ENCODE results near the gene ARHGEF28.

ARHGEF28 gene

DNA sequence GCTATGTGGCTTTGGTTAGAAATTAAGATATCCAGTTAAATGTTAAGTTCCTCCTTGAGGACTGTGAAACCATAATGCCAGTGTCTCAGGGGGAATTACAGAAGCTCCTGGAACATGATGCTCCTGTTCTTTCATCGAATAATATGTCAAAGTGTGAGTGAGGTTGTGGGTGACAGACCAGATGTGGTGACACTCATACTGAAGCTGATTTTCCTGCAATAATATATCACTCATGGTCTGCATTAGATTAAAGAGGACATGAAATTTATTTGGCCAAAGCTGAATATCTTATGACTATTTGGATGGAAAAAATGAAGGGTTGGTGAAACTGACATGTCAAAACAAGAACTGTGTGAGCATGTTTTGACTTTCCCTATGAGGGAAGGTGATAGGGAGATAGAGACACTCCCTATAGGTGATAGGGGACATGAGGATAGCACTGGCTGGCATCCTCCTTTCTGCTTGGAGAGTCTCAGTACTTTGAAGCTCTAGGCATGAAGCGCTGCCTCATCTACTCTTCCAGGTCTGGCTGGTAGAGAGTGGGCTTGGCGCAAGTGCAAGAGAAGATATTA is 173.5 kb downstream of the ARHGEF28 start:
- DNase-seq (ENCODE audit: extremely low spot score), result no peak
- TF ChIP-seq, protein P1, sequence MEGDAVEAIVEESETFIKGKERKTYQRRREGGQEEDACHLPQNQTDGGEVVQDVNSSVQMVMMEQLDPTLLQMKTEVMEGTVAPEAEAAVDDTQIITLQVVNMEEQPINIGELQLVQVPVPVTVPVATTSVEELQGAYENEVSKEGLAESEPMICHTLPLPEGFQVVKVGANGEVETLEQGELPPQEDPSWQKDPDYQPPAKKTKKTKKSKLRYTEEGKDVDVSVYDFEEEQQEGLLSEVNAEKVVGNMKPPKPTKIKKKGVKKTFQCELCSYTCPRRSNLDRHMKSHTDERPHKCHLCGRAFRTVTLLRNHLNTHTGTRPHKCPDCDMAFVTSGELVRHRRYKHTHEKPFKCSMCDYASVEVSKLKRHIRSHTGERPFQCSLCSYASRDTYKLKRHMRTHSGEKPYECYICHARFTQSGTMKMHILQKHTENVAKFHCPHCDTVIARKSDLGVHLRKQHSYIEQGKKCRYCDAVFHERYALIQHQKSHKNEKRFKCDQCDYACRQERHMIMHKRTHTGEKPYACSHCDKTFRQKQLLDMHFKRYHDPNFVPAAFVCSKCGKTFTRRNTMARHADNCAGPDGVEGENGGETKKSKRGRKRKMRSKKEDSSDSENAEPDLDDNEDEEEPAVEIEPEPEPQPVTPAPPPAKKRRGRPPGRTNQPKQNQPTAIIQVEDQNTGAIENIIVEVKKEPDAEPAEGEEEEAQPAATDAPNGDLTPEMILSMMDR (IDR thresholded peaks at IDR 0.05; ENCODE audit: control extremely low read depth, extremely low read depth, low read depth, missing control alignments), result no peak
- POLR2A ChIA-PET, result no interaction called here
- CTCF ChIA-PET, result interaction anchor here (1.1 to 2.5 kb wide), 2 partner anchors 208 to 213 kb away, joined by 3 to 20 read pairs; no protein-coding TSS in a partner anchor

DNA sequence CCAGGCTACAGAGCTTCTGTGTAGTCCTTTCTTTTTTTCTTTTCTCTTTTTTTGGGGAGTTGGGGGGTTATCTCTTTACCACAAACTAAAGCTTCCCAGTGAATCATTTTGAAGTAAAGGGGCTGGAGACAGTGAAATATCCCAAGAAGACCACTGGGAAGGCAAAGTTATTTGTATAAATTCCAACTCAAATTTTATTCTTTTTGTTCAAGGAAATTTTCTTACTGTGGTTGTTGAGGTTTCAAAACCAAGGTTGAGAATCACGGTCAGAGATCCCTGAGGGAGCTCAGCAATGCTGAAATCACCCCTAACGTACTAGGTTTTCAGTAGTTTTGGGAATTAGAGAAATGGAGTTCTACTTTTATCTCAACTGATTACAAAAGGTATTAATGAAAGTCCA is 175.7 kb downstream of the ARHGEF28 start:
- ChIA-PET CTCF (interaction anchor here (2.2 to 2.5 kb wide), 2 partner anchors 9 to 211 kb away, joined by 8 to 11 read pairs; no protein-coding TSS in a partner anchor), POLR2A (no interaction called here)
- TF ChIP-seq, protein P1 (IDR thresholded peaks at IDR 0.05; ENCODE audit: control extremely low read depth, extremely low read depth, low read depth, missing control alignments), result no peak
- no peak for DNase-seq (ENCODE audit: extremely low spot score)

DNA sequence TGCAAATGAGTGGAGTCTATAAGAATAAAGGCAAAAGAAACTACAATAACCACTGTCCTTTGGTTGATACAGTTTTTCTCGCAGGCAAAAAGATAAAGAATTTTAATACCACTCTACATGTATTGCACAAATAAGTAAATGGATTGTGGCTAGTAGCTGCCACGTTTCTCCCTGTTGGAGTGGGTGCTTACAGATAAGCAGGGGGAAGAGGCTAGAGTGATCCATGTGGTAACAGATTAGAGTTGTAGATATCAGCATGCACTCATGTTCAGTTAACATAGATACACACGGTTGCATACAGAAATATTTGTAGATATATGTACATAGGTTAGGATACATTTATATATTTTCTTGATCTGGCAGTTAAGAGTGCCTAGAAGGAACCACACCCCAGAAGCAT is 179.5 kb downstream of the ARHGEF28 start:
- POLR2A ChIA-PET, result no interaction called here
- TF ChIP-seq, protein P1 (IDR thresholded peaks at IDR 0.05; ENCODE audit: control extremely low read depth, extremely low read depth, low read depth, missing control alignments), result no peak
- CTCF ChIA-PET, result interaction anchor here (1.0 to 1.9 kb wide), 2 partner anchors 12 to 15 kb away, joined by 4 to 7 read pairs; no protein-coding TSS in a partner anchor
- no peak for DNase-seq (ENCODE audit: extremely low spot score)

DNA sequence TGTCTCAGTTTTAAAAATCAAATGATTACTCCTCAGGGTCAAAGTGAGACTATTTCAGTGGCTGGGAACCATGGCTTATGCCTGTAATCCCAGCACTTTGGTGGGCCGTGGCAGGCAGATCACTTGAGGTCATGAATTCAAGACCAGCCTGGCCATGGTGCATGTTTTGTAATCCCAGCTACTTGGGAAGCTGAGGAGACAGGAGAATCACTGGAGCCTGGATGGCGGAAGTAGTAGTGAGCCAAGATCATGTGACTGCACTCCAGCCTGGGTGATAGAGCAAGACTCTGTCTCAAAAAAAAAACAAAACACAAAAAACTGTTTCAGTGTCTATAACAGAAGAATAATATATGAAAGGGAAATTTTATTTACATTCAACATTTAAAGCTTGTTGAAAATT is 182.9 kb downstream of the ARHGEF28 start:
- POLR2A ChIA-PET, result no interaction called here
- CTCF ChIA-PET, result interaction anchor here (1.2 to 2.3 kb wide), 3 partner anchors 9 to 24 kb away, joined by 3 to 6 read pairs (median 6); no protein-coding TSS in a partner anchor

DNA sequence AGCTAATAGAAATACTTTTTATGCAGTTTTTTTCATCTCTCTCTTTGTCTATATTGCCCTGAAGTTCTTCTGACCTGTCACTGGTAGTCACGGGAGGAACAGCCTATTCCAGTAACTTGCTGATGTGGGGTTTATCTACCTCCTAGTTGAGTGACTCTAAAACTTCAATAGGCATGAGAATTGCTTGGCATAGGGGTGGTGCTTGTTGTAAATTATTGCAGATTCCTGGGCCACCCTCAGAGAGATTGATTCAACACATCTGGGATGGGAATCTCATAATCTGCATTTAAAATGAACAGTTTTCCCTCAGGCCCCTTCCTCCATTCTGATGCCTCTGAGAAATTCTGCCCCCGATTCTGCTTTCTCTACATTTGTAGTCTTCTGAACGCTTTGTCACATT is 184.4 kb downstream of the ARHGEF28 start:
- no peak for DNase-seq (ENCODE audit: extremely low spot score)
- TF ChIP-seq, protein P1 (IDR thresholded peaks at IDR 0.05; ENCODE audit: control extremely low read depth, extremely low read depth, low read depth, missing control alignments), result no peak
- ChIA-PET CTCF (no interaction called here), POLR2A (no interaction called here)

More for the DNA sequence above, 182.9 kb downstream of the ARHGEF28 start:
- no peak for DNase-seq (ENCODE audit: extremely low spot score)
- TF ChIP-seq, protein P1 (IDR thresholded peaks at IDR 0.05; ENCODE audit: control extremely low read depth, extremely low read depth, low read depth, missing control alignments), result no peak

DNA sequence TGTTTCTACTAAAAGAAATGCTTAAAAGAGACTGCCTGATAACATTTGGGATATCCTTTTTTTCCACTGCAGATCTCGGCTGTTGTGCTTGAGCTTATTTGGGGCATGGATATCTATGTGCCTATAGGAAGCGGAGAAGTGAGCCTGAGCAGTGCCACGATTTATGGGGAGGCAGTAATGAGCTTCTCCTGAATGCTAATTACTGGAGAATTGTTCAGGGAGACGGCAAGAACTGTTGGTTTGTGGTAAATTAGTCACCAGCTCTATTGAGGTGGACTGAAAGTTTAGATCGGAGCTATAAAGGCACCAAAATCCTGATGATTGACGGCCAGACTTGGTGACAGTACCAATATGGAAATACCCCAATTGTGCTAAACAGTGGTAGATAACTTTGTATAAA is 186.5 kb downstream of the ARHGEF28 start:
- TF ChIP-seq, protein P1 (IDR thresholded peaks at IDR 0.05; ENCODE audit: control extremely low read depth, extremely low read depth, low read depth, missing control alignments), result no peak
- POLR2A ChIA-PET, result no interaction called here
- no peak for DNase-seq (ENCODE audit: extremely low spot score)
- CTCF ChIA-PET, result interaction anchor here (1.2 to 1.3 kb wide), 4 partner anchors 11 to 221 kb away, joined by 3 to 5 read pairs (median 4); no protein-coding TSS in a partner anchor
